ENCODE results near the gene MOB1A. TPM values are rescaled to one million over a fixed set of nuclear protein-coding genes. Genes with fewer than 3 reads are reported as not detected.

Gene MOB1A
- total RNA-seq, 1 experiment from 2014 or later, result 132 TPM

- intact Hi-C loops (cut with micrococcal nuclease), result no loop called here
- no peak overlapping the region for H3K4me2 ChIP-seq (ENCODE audit: low read length)
- H3K9me3 ChIP-seq (ENCODE audit: control insufficient read depth in 1 of 2, insufficient read depth in 1 of 2, low read depth in 1 of 2, low read length in 2 of 2), result no peaks in the 10 kb centered on the region
- peaks cover 46 to 54% of the 10 kb centered on the region in 2 experiments for H3K36me3 ChIP-seq (ENCODE audit: control insufficient read depth in 1 of 2, insufficient read depth in 2 of 2, low read length in 2 of 2)
- ChIA-PET CTCF (no interaction called here), RAD21 (ENCODE audit: low non-redundant PET in 1 of 2, low total read pairs in 2 of 2, uncharacterized antibody in 2 of 2, unreplicated experiment in 2 of 2) (no interaction called here), POLR2A (interaction anchor here (1.2 kb wide), 1 partner anchor 9 kb away, joined by 4 read pairs; the partner anchor contains the start of gene MOB1A)
- no peak for TF ChIP-seq ELF1 (IDR thresholded peaks at IDR 0.05; ENCODE audit: borderline replicate concordance, low read depth)
- TF ChIP-seq EGR1 (IDR thresholded peaks at IDR 0.05; ENCODE audit: low read depth), result no peak
- TF ChIP-seq SRF (IDR thresholded peaks at IDR 0.05; ENCODE audit: low read depth), result no peak
- TF ChIP-seq CBX3 (IDR thresholded peaks at IDR 0.05; ENCODE audit: low read depth), result no peak
- no peak for TF ChIP-seq TCF7L2 (IDR thresholded peaks at IDR 0.05; ENCODE audit: borderline replicate concordance, extremely low read depth, insufficient read depth, insufficient read length)
- TF ChIP-seq, protein P1, sequence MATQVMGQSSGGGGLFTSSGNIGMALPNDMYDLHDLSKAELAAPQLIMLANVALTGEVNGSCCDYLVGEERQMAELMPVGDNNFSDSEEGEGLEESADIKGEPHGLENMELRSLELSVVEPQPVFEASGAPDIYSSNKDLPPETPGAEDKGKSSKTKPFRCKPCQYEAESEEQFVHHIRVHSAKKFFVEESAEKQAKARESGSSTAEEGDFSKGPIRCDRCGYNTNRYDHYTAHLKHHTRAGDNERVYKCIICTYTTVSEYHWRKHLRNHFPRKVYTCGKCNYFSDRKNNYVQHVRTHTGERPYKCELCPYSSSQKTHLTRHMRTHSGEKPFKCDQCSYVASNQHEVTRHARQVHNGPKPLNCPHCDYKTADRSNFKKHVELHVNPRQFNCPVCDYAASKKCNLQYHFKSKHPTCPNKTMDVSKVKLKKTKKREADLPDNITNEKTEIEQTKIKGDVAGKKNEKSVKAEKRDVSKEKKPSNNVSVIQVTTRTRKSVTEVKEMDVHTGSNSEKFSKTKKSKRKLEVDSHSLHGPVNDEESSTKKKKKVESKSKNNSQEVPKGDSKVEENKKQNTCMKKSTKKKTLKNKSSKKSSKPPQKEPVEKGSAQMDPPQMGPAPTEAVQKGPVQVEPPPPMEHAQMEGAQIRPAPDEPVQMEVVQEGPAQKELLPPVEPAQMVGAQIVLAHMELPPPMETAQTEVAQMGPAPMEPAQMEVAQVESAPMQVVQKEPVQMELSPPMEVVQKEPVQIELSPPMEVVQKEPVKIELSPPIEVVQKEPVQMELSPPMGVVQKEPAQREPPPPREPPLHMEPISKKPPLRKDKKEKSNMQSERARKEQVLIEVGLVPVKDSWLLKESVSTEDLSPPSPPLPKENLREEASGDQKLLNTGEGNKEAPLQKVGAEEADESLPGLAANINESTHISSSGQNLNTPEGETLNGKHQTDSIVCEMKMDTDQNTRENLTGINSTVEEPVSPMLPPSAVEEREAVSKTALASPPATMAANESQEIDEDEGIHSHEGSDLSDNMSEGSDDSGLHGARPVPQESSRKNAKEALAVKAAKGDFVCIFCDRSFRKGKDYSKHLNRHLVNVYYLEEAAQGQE (IDR thresholded peaks at IDR 0.05; ENCODE audit: low read depth), result no peak
- TF ChIP-seq EZH2 (IDR thresholded peaks at IDR 0.05), result no peak
- no peak for TF ChIP-seq SP1 (IDR thresholded peaks at IDR 0.05; ENCODE audit: low read depth)
- TF ChIP-seq, protein P2, sequence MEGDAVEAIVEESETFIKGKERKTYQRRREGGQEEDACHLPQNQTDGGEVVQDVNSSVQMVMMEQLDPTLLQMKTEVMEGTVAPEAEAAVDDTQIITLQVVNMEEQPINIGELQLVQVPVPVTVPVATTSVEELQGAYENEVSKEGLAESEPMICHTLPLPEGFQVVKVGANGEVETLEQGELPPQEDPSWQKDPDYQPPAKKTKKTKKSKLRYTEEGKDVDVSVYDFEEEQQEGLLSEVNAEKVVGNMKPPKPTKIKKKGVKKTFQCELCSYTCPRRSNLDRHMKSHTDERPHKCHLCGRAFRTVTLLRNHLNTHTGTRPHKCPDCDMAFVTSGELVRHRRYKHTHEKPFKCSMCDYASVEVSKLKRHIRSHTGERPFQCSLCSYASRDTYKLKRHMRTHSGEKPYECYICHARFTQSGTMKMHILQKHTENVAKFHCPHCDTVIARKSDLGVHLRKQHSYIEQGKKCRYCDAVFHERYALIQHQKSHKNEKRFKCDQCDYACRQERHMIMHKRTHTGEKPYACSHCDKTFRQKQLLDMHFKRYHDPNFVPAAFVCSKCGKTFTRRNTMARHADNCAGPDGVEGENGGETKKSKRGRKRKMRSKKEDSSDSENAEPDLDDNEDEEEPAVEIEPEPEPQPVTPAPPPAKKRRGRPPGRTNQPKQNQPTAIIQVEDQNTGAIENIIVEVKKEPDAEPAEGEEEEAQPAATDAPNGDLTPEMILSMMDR (IDR thresholded peaks at IDR 0.05 in 2 of 3, conservative IDR thresholded peaks at IDR 0.05 in 1 of 3; ENCODE audit: borderline replicate concordance in 1 of 3, insufficient read depth in 1 of 3, low read depth in 2 of 3, low read length in 2 of 3), result no peak
- TF ChIP-seq JUND (IDR thresholded peaks at IDR 0.05), result no peak
- no peak for TF ChIP-seq ZBTB33 (IDR thresholded peaks at IDR 0.05; ENCODE audit: extremely low read depth, insufficient replicate concordance, low read length)
- TF ChIP-seq CEBPB (IDR thresholded peaks at IDR 0.05; ENCODE audit: low read depth), result no peak
- TF ChIP-seq RAD21 (IDR thresholded peaks at IDR 0.05; ENCODE audit: low read depth), result no peak
- TF ChIP-seq POLR2AphosphoS5 (IDR thresholded peaks at IDR 0.05; ENCODE audit: low read depth, low read length), result no peak
- no peak for TF ChIP-seq POLR2A (IDR thresholded peaks at IDR 0.05; ENCODE audit: borderline replicate concordance, extremely low read depth, insufficient read depth, insufficient read length)
- no peak for TF ChIP-seq FOSL1 (IDR thresholded peaks at IDR 0.05; ENCODE audit: low read depth)
- peaks cover 70% of the 10 kb centered on the region for H3K79me2 ChIP-seq (ENCODE audit: insufficient read depth, low read length)
- H3K27me3 ChIP-seq (ENCODE audit: insufficient read depth, low read length), result no peaks in the 10 kb centered on the region
- no peaks in the 10 kb centered on the region for H3K9me2 ChIP-seq (ENCODE audit: insufficient read depth)
- no peaks in the 10 kb centered on the region for H3K4me1 ChIP-seq (ENCODE audit: control insufficient read depth in 1 of 2, insufficient read depth in 2 of 2, low read length in 2 of 2)
- no peak overlapping the region for H3K4me3 ChIP-seq (replicated peaks in 1 of 2; ENCODE audit: low read depth in 1 of 2, low read length in 2 of 2)
- no TSS peak for BruUV-seq (replicated peaks)
- DNase-seq (ENCODE audit: low read depth, low spot score) (no peak), ATAC-seq (no peak)
- no peak overlapping the region for H3K27ac ChIP-seq (ENCODE audit: low read depth, low read length)
- no peak overlapping the region for H3K9ac ChIP-seq (ENCODE audit: low read length)
- H2AFZ ChIP-seq (ENCODE audit: low read depth, low read length, poor library complexity, severe bottlenecking), result no peak overlapping the region
- peaks cover 4% of the 10 kb centered on the region; the same call in 1 of the 2 replicates for H4K20me1 ChIP-seq (ENCODE audit: insufficient read depth)
Measured at GRCh38 chr2:74168739-74169138, 9.9 kb downstream of the MOB1A start.
